Right renal cortex interstitium (tissue), 3 donors: Measurements from ENCODE around the gene SDK1. TPM values are rescaled to one million over a fixed set of nuclear protein-coding genes. Genes with fewer than 3 reads are reported as not detected.

Experiments
- DNase-seq, 3 donors: peaks; one replicate each; pipeline ENCODE4 v3.0.0-alpha.2; 2013; ENCODE audit warnings: low read depth in 3 of 3, low spot score in 2 of 3
- polyA plus RNA-seq, 3 donors: library from polyadenylated mRNA; unstranded; fragments of 120-200 nt; gene quantifications; one replicate each; pipeline ENCODE4 v1.2.1, GENCODE V29; 2013; ENCODE audit not compliant: insufficient read length in 3 of 3

Gene SDK1
- polyA plus RNA-seq, 3 donors = 5.8 to 7.5 (median 6.3) TPM

- no peak for DNase-seq
These were observed 545.7 kb downstream of the SDK1 start for GRCh38 chr7:3846738-3847137.

- DNase-seq = no peak
These were observed 546.3 kb downstream of the SDK1 start for GRCh38 chr7:3847336-3847735.

- no peak for DNase-seq
These were observed 558.4 kb downstream of the SDK1 start for GRCh38 chr7:3859431-3859830.

- DNase-seq = no peak
These were observed 559.9 kb downstream of the SDK1 start for GRCh38 chr7:3860932-3861331.

- no peak for DNase-seq
These were observed 560.3 kb downstream of the SDK1 start for GRCh38 chr7:3861386-3861785.

GRCh38 chr7:3861941-3862340 lies 560.9 kb downstream of the SDK1 start:
- no peak for DNase-seq

GRCh38 chr7:3862774-3863173 lies 561.7 kb downstream of the SDK1 start:
- no peak for DNase-seq

GRCh38 chr7:3866277-3866676 lies 565.2 kb downstream of the SDK1 start:
- DNase-seq = no peak

GRCh38 chr7:3867863-3868262 lies 566.8 kb downstream of the SDK1 start:
- DNase-seq = no peak

GRCh38 chr7:3879355-3880075 lies 578.5 kb downstream of the SDK1 start:
- no peak for DNase-seq

GRCh38 chr7:3880228-3880987 lies 579.4 kb downstream of the SDK1 start:
- DNase-seq = no peak

- no peak for DNase-seq
These were observed 581.7 kb downstream of the SDK1 start for GRCh38 chr7:3882782-3883181.

GRCh38 chr7:3884543-3884942 lies 583.5 kb downstream of the SDK1 start:
- no peak for DNase-seq

GRCh38 chr7:3887096-3887690 lies 586.1 kb downstream of the SDK1 start:
- no peak for DNase-seq

- DNase-seq = no peak
These were observed 587.0 kb downstream of the SDK1 start for GRCh38 chr7:3888096-3888495.

GRCh38 chr7:3892157-3892556 lies 591.1 kb downstream of the SDK1 start:
- no peak for DNase-seq

- no peak for DNase-seq
These were observed 591.6 kb downstream of the SDK1 start for GRCh38 chr7:3892686-3893085.

GRCh38 chr7:3893151-3893788 lies 592.2 kb downstream of the SDK1 start:
- no peak for DNase-seq

- DNase-seq = no peak
These were observed 592.7 kb downstream of the SDK1 start for GRCh38 chr7:3893789-3894153.

GRCh38 chr7:3895341-3896116 lies 594.5 kb downstream of the SDK1 start:
- no peak for DNase-seq
